Smooth muscle cell (in vitro differentiated cells): ENCODE results near the gene L3MBTL1. TPM values are rescaled to one million over a fixed set of nuclear protein-coding genes. Genes with fewer than 3 reads are reported as not detected.

ENCODE experiments used
- DNase-seq: peaks from one replicate; lab custom pipeline; 2025; ENCODE audit not compliant: unreplicated experiment; lab: John Stamatoyannopoulos, UW
- H2AFZ ChIP-seq: fragments of 200-600 bp; sonication (generic); 2 replicates; pipeline ENCODE4 v1.6.0; 2016; ENCODE audit warnings: antibody characterized with exemption, low read depth, mild to moderate bottlenecking
- H3F3A ChIP-seq: fragments of 200-600 bp; sonication (generic); 2 replicates; pipeline ENCODE4 v1.6.0; 2017; ENCODE audit warnings: antibody characterized with exemption, low read depth
- H3K27ac ChIP-seq: fragments of 200-600 bp; sonication (generic); 2 replicates; pipeline ENCODE4 v1.5.1; 2016; ENCODE audit warnings: low read depth, mild to moderate bottlenecking
- H3K27me3 ChIP-seq: fragments of 200-600 bp; sonication (generic); 2 replicates; pipeline ENCODE4 v1.6.1; 2016; ENCODE audit warnings: low read depth, mild to moderate bottlenecking
- H3K36me3 ChIP-seq: fragments of 200-600 bp; sonication (generic); 2 replicates; pipeline ENCODE4 v1.5.1; 2016; ENCODE audit warnings: low read depth
- H3K4me1 ChIP-seq: fragments of 200-600 bp; sonication (generic); 2 replicates; pipeline ENCODE4 v1.5.1; 2016; ENCODE audit warnings: low read depth
- H3K4me2 ChIP-seq: fragments of 200-600 bp; sonication (generic); 2 replicates; pipeline ENCODE4 v1.6.0; 2016; ENCODE audit warnings: mild to moderate bottlenecking
- H3K4me3 ChIP-seq: fragments of 200-600 bp; sonication (generic); 2 replicates; pipeline ENCODE4 v1.5.1; 2016; ENCODE audit warnings: mild to moderate bottlenecking
- H3K79me2 ChIP-seq: fragments of 200-600 bp; sonication (generic); 2 replicates; pipeline ENCODE4 v1.6.0; 2016; ENCODE audit warnings: low read depth, mild to moderate bottlenecking
- H3K9ac ChIP-seq: fragments of 200-600 bp; sonication (generic); 2 replicates; pipeline ENCODE4 v1.6.0; 2016; ENCODE audit warnings: low read depth
- H3K9me3 ChIP-seq: fragments of 200-600 bp; sonication (generic); replicated peaks from 2 replicates; pipeline ENCODE4 v1.5.1; 2016; ENCODE audit warnings: low read depth
- H4K20me1 ChIP-seq: fragments of 200-600 bp; sonication (generic); 2 replicates; pipeline ENCODE4 v1.6.0; 2016; ENCODE audit warnings: low read depth
- CTCF ChIP-seq: fragments of 200-600 bp; sonication (generic); IDR thresholded peaks from 2 replicates; pipeline ENCODE4 v1.5.1; 2017; ENCODE audit warnings: borderline replicate concordance, mild to moderate bottlenecking, antibody characterized with exemption; ENCODE audit not compliant: insufficient read depth, poor library complexity, severe bottlenecking
- WGBS: methylation state at CpG from one replicate; pipeline ENCODE4 v1.1.7; 2016; ENCODE audit warnings: low lambda C conversion rate; 5-methylcytosine and 5-hydroxymethylcytosine counted together
- polyA plus RNA-seq: library from polyadenylated mRNA; unstranded; fragments of >200 nt; fragmentation: Nextera tagmentation; extraction: Ambion mirVana; gene quantifications from 2 replicates; pipeline ENCODE4 v1.2.1, GENCODE V29; 2016
- total RNA-seq: library from RNA; depleted of rRNA; stranded (reverse); fragments of >200 nt; gene quantifications from 2 replicates; pipeline ENCODE4 v1.2.3, GENCODE V29; 2014

Gene L3MBTL1
- total and polyA plus RNA-seq, 2 experiments from 2014 or later, result 7.7 to 8.9 TPM

- H3K4me3 ChIP-seq, result no peak overlapping the region
- no peaks in the 10 kb centered on the region for H3K9me3 ChIP-seq
- H3K9ac ChIP-seq, result no peak overlapping the region
- H3K79me2 ChIP-seq, result no peaks in the 10 kb centered on the region
- WGBS, result 96% methylated on average over 4 of the region's 4 CpGs
- H3K4me2 ChIP-seq, result no peak overlapping the region
- TF ChIP-seq CTCF, result no peak
- no peak for DNase-seq
- no peak overlapping the region for H2AFZ ChIP-seq
- H4K20me1 ChIP-seq, result no peaks in the 10 kb centered on the region
- H3K27ac ChIP-seq, result no peak overlapping the region
- H3K36me3 ChIP-seq, result no peaks in the 10 kb centered on the region
- no peaks in the 10 kb centered on the region for H3K4me1 ChIP-seq
- no peaks in the 10 kb centered on the region for H3K27me3 ChIP-seq
- H3F3A ChIP-seq, result no peaks in the 10 kb centered on the region
Observed at GRCh38 chr20:43565758-43566104, 58.2 kb downstream of the L3MBTL1 start.

DNA sequence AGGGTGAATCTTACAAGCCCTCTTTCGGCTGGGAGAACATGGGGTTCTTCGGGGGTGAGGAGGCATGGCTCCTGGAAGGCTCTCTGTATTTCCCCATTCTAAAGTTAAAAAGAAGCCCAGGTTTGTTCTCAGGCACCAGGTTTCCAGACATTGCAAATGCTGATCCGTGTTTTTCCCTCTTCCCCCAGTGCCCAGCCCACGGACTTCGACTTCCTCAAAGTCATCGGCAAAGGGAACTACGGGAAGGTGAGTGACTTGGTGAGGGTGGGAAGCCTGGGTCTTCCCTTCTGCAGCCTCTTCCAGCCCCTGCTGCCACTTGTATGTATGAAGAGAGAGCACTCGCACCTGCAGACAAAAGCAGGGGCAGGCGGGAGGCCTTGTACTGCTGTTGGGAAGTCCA lies 60.0 kb downstream of the L3MBTL1 start:
- no peak for DNase-seq

GRCh38 chr20:43568706-43569105 lies 61.2 kb downstream of the L3MBTL1 start:
- 84% methylated on average over 4 of the region's 4 CpGs for WGBS
- Histone ChIP-seq H3K4me1 (no peaks in the 10 kb centered on the region), H2AFZ (no peak overlapping the region), H3K27me3 (no peaks in the 10 kb centered on the region), H3K79me2 (no peaks in the 10 kb centered on the region), H3K4me3 (no peak overlapping the region), H3K9me3 (no peaks in the 10 kb centered on the region), H3K4me2 (no peak overlapping the region), H3K9ac (no peak overlapping the region), H3F3A (no peaks in the 10 kb centered on the region), H4K20me1 (no peaks in the 10 kb centered on the region), H3K27ac (no peak overlapping the region), H3K36me3 (no peaks in the 10 kb centered on the region)
- DNase-seq, result no peak
- TF ChIP-seq CTCF, result no peak

More for the DNA sequence above, 60.0 kb downstream of the L3MBTL1 start:
- Histone ChIP-seq H3K36me3 (no peaks in the 10 kb centered on the region), H2AFZ (no peak overlapping the region), H3K4me3 (no peak overlapping the region), H3K9ac (no peak overlapping the region), H3K27me3 (no peaks in the 10 kb centered on the region), H4K20me1 (no peaks in the 10 kb centered on the region), H3K27ac (no peak overlapping the region), H3K79me2 (no peaks in the 10 kb centered on the region), H3F3A (no peaks in the 10 kb centered on the region), H3K9me3 (no peaks in the 10 kb centered on the region), H3K4me2 (no peak overlapping the region), H3K4me1 (no peaks in the 10 kb centered on the region)
- no peak for TF ChIP-seq CTCF
- WGBS, result 93% methylated on average over 9 of the region's 9 CpGs

DNA sequence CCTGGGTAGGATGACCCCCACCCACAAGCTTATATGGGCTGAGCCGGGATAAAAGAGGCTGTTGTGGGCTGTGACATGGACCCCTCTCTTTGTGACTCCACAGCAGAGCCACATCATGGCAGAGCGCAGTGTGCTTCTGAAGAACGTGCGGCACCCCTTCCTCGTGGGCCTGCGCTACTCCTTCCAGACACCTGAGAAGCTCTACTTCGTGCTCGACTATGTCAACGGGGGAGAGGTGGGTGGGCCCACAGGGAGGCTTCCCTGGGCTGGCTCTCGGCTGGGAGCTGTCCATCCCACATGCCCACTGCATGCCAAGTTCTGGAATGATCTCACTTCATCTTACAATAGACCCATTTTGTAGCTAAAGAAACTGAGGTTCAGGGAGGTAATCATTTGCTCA lies 61.8 kb downstream of the L3MBTL1 start:
- no peak overlapping the region for H3K4me3 ChIP-seq
- H3K9ac ChIP-seq, result no peak overlapping the region
- no peaks in the 10 kb centered on the region for H3F3A ChIP-seq
- 96% methylated on average over 10 of the region's 10 CpGs for WGBS
- no peaks in the 10 kb centered on the region for H3K79me2 ChIP-seq
- H3K27me3 ChIP-seq, result no peaks in the 10 kb centered on the region
- H3K36me3 ChIP-seq, result no peaks in the 10 kb centered on the region
- H3K9me3 ChIP-seq, result no peaks in the 10 kb centered on the region
- no peak overlapping the region for H3K27ac ChIP-seq
- no peak for TF ChIP-seq CTCF
- H2AFZ ChIP-seq, result no peak overlapping the region
- H4K20me1 ChIP-seq, result no peaks in the 10 kb centered on the region
- H3K4me2 ChIP-seq, result no peak overlapping the region
- DNase-seq, result no peak
- no peaks in the 10 kb centered on the region for H3K4me1 ChIP-seq
